VCaP (cell line): ENCODE data around the gene GJB2.
A peak's percentile ranks its signal among the peaks of the same experiment; 100 is the strongest.
"Not testable (repeated sequence)": the region's sequence is repeated elsewhere in the genome, so short reads cannot be mapped to it uniquely, and the experiment has no call there.

ENCODE experiments used
- H3K27ac ChIP-seq: fragments of 450-650 bp; 2 replicates; pipeline ENCODE4 v1.5.1; 2017
- CTCF ChIP-seq: fragments of 450-650 bp; conservative IDR thresholded peaks from 2 replicates; pipeline ENCODE4 v1.5.1; 2017; ENCODE audit warnings: mild to moderate bottlenecking, moderate library complexity

The GJB2 gene

GRCh38 chr13:20161951-20162300 lies 30.8 kb downstream of the GJB2 start:
- H3K27ac ChIP-seq: no peak overlapping the region

GRCh38 chr13:20161275-20161950 lies 31.3 kb downstream of the GJB2 start:
- H3K27ac ChIP-seq: peak overlapping the region; percentile 32; the same call in 1 of the 2 replicates
- no peak for TF ChIP-seq CTCF

More at GRCh38 chr13:20161951-20162300, 30.8 kb downstream of the GJB2 start:
- no peak for TF ChIP-seq CTCF

GRCh38 chr13:20160306-20161274 lies 32.1 kb downstream of the GJB2 start, which contains the start of gene GJA3:
Gene GJA3 (minus strand): TSS chr13:20161052. CDS start chr13:20143288, 17,764 bp downstream.
- no peak for TF ChIP-seq CTCF
- peak within 1 kb of the TSS; percentile 32; the same call in 1 of the 2 replicates for H3K27ac ChIP-seq

- TF ChIP-seq CTCF: no peak
- H3K27ac ChIP-seq: 0 out of 2 replicates have a peak overlapping the region, but pooled peaks have one; percentile 32
These were observed 33.0 kb downstream of the GJB2 start for GRCh38 chr13:20159646-20160305.

- TF ChIP-seq CTCF: no peak
- no peak overlapping the region for H3K27ac ChIP-seq
These were observed 35.5 kb downstream of the GJB2 start for GRCh38 chr13:20157151-20157796.

- TF ChIP-seq CTCF: no peak
- H3K27ac ChIP-seq: no peak overlapping the region
These were observed 36.0 kb downstream of the GJB2 start for GRCh38 chr13:20156702-20157101.

GRCh38 chr13:20153290-20153689 lies 39.4 kb downstream of the GJB2 start:
- not testable (repeated sequence) for H3K27ac ChIP-seq
